Endothelial cell of umbilical vein (primary cell): ENCODE measurements around the gene PSMB5. TPM values are rescaled to one million over a fixed set of nuclear protein-coding genes. Genes with fewer than 3 reads are reported as not detected.

Experiments
- BruUV-seq: library from RNA; stranded (reverse); fragments of 400-500 nt; replicated peaks from 2 replicates; lab custom pipeline; 2021; lab: Mats Ljungman, UMichigan
- CTCF ChIA-PET: fragments of 300-600, 350-600 bp; sonication (Branson Sonifier 250); formaldehyde crosslinking; loops from one replicate; lab custom pipeline; 2021; ENCODE audit warnings: antibody characterized with exemption, inconsistent platforms; lab: Charles Lee
- POLR2A ChIA-PET: fragments of 300-600, 350-600 bp; sonication (Branson Sonifier 250); formaldehyde crosslinking; loops from one replicate; lab custom pipeline; 2021; ENCODE audit warnings: antibody characterized with exemption, inconsistent platforms; lab: Charles Lee
- DNase-seq: peaks from one replicate; pipeline ENCODE4 v3.0.0-alpha.2; 2011; ENCODE audit warnings: low read depth, low spot score
- FAIRE-seq: peaks from 2 replicates; lab custom pipeline; 2011; peaks lifted over from hg19 to GRCh38; lab: Jason Lieb, UNC
- H2AFZ ChIP-seq: 2 replicates; pipeline ENCODE4 v1.6.0; 2012; ENCODE audit warnings: low read depth, low read length, control low read depth, inconsistent platforms
- H3K27ac ChIP-seq: 2 replicates; pipeline ENCODE4 v1.5.1; 2011; ENCODE audit warnings: low read depth, mild to moderate bottlenecking, control low read depth, low read length, moderate library complexity; ENCODE audit not compliant: insufficient read depth
- H3K27me3 ChIP-seq, 2 experiments: 2 replicates each; pipeline versions ENCODE4 v1.6.0 to v1.6.1; 2011; ENCODE audit warnings: low read length in 2 of 2, mixed read lengths in 1 of 2; ENCODE audit not compliant: control insufficient read depth in 2 of 2, insufficient read depth in 2 of 2
- H3K36me3 ChIP-seq, 2 experiments: 2 replicates in 1 of 2; 3 replicates in 1 of 2; pipeline ENCODE4 v1.5.1; 2011; ENCODE audit warnings: low read length in 2 of 2, mild to moderate bottlenecking in 1 of 2, moderate library complexity in 1 of 2; ENCODE audit not compliant: control insufficient read depth in 2 of 2, insufficient read depth in 2 of 2; ENCODE audit errors: extremely low read depth in 1 of 2
- H3K4me1 ChIP-seq: 3 replicates; pipeline ENCODE4 v1.5.1; 2011; ENCODE audit warnings: mild to moderate bottlenecking, low read length; ENCODE audit not compliant: control insufficient read depth, insufficient read depth; ENCODE audit errors: extremely low read depth
- H3K4me2 ChIP-seq: 2 replicates; pipeline ENCODE4 v1.6.1; 2011; ENCODE audit warnings: low read length, control low read depth, mixed read lengths; ENCODE audit not compliant: insufficient read depth
- H3K4me3 ChIP-seq, 3 experiments: fragments of 200-600 bp in 1 of 3; sonication (generic), shearing (Covaris generic) in 1 of 3; replicated peaks in 1 of 3; 2 replicates each; pipeline ENCODE4 v1.5.1; 2011 to 2016; ENCODE audit warnings: control low read depth in 3 of 3, low read length in 3 of 3, mild to moderate bottlenecking in 2 of 3, inconsistent platforms in 1 of 3, low read depth in 1 of 3, moderate library complexity in 1 of 3; ENCODE audit not compliant: insufficient read depth in 1 of 3
- H3K79me2 ChIP-seq: 2 replicates; pipeline ENCODE4 v1.6.0; 2012; ENCODE audit warnings: low read length, inconsistent platforms; ENCODE audit not compliant: control insufficient read depth, insufficient read depth
- H3K9ac ChIP-seq: replicated peaks from 2 replicates; pipeline ENCODE3; 2011; ENCODE audit warnings: low read length, control low read depth; ENCODE audit not compliant: insufficient read depth; ENCODE audit errors: extremely low read depth
- H3K9me1 ChIP-seq: replicated peaks from 3 replicates; pipeline ENCODE4 v1.6.0; 2011; ENCODE audit warnings: mild to moderate bottlenecking, low read length; ENCODE audit not compliant: control insufficient read depth, insufficient read depth; ENCODE audit errors: extremely low read depth
- H3K9me3 ChIP-seq: replicated peaks from 2 replicates; pipeline ENCODE4 v1.5.1; 2012; ENCODE audit warnings: low read length, inconsistent platforms; ENCODE audit not compliant: control insufficient read depth, insufficient read depth
- H4K20me1 ChIP-seq: replicated peaks from 2 replicates; pipeline ENCODE3; 2011; ENCODE audit warnings: mild to moderate bottlenecking, low read length; ENCODE audit not compliant: control insufficient read depth, insufficient read depth; ENCODE audit errors: extremely low read depth
- CTCF ChIP-seq, 2 donors: IDR thresholded peaks; 1 replicate in 1 of 2; 2 replicates in 1 of 2; pipeline ENCODE4 v1.5.1; 2011; ENCODE audit warnings: low read length in 2 of 2, mild to moderate bottlenecking in 2 of 2, moderate library complexity in 2 of 2, control low read depth in 1 of 2, inconsistent platforms in 1 of 2, low read depth in 1 of 2; ENCODE audit not compliant: insufficient read depth in 1 of 2; ENCODE audit errors: extremely low read depth in 1 of 2
- EZH2 ChIP-seq: IDR thresholded peaks from 2 replicates; pipeline ENCODE4 v1.6.1; 2012; ENCODE audit warnings: borderline replicate concordance, low read depth, mild to moderate bottlenecking, moderate library complexity, low read length, inconsistent platforms; ENCODE audit not compliant: severe bottlenecking
- FOS ChIP-seq: IDR thresholded peaks from 2 replicates; pipeline ENCODE4 v1.6.1; 2011; ENCODE audit warnings: mild to moderate bottlenecking, low read length, moderate library complexity, borderline replicate concordance; ENCODE audit not compliant: insufficient read depth
- GATA2 ChIP-seq: IDR thresholded peaks from 2 replicates; pipeline ENCODE4 v1.7.0; 2011; ENCODE audit warnings: low read depth, mild to moderate bottlenecking, moderate library complexity, mixed read lengths, low read length; ENCODE audit not compliant: insufficient read length, insufficient read depth
- JUN ChIP-seq: IDR thresholded peaks from 2 replicates; pipeline ENCODE4 v1.6.1; 2011; ENCODE audit warnings: borderline replicate concordance, low read depth; ENCODE audit not compliant: insufficient read length, insufficient read depth
- MYC ChIP-seq: IDR thresholded peaks from one replicate; pipeline ENCODE4 v1.6.1; 2011; ENCODE audit warnings: mild to moderate bottlenecking, low read depth, low read length
- POLR2A ChIP-seq: IDR thresholded peaks from 2 replicates; pipeline ENCODE4 v1.6.1; 2012; ENCODE audit warnings: low read depth, mild to moderate bottlenecking, control low read depth, low read length
- POLR2AphosphoS5 ChIP-seq: IDR thresholded peaks from 2 replicates; pipeline ENCODE4 v1.6.1; 2012; ENCODE audit warnings: low read depth, mild to moderate bottlenecking, control low read depth, low read length, moderate library complexity; ENCODE audit not compliant: insufficient read depth
- dilution Hi-C: fragments of 300-500 bp; cut with MboI; formaldehyde crosslinking; loops from one replicate; pipeline ENCODE4 v1.15.0; 2019; ENCODE audit warnings: low sequenced_read_pairs; ENCODE audit not compliant: extremely low pct_ligation_motif_present
- intact Hi-C: fragments of 100-400 bp; cut with micrococcal nuclease; formaldehyde crosslinking; loops from one replicate; pipeline ENCODE4 v1.10.0; 2022
- polyA plus RNA-seq, 4 experiments: library from polyadenylated mRNA; depleted of rRNA in 3 of 4; stranded (reverse) in 3 of 4; unstranded in 1 of 4; fragments of >200 nt; gene quantifications; 2 replicates each; pipeline versions ENCODE4 v1.2.1 to v1.2.3, GENCODE V29; 2011 to 2012; ENCODE audit warnings: missing spikeins in 1 of 4
- total RNA-seq: library from RNA; stranded (reverse); gene quantifications from 2 replicates; pipeline ENCODE4 v1.2.3, GENCODE V29; 2021
- TF ChIP-seq, protein P1 (sequence below): IDR thresholded peaks from 2 replicates; pipeline ENCODE4 v1.6.1; 2011; ENCODE audit not compliant: insufficient read depth, insufficient read length

PSMB5 gene
- total and polyA plus RNA-seq, 2 donors (not counting 3 experiments of a cell fraction or from before 2014, with no cell fraction given): 236 to 464 TPM

GRCh38 chr14:23018107-23018506 lies 16.6 kb downstream of the PSMB5 start:
- no peak overlapping the region for H3K4me3 ChIP-seq

GRCh38 chr14:23017091-23017490 lies 17.6 kb downstream of the PSMB5 start:
- Histone ChIP-seq H3K27me3 (no peaks in the 10 kb centered on the region), H2AFZ (no peak overlapping the region), H3K9me1 (no peaks in the 10 kb centered on the region), H3K4me1 (no peaks in the 10 kb centered on the region), H3K27ac (no peak overlapping the region), H3K4me3 (no peak overlapping the region), H3K9me3 (no peaks in the 10 kb centered on the region), H4K20me1 (no peaks in the 10 kb centered on the region), H3K9ac (no peak overlapping the region), H3K36me3 (no peaks in the 10 kb centered on the region), H3K4me2 (no peak overlapping the region), H3K79me2 (no peaks in the 10 kb centered on the region)
- intact Hi-C loops (no loop called here), dilution Hi-C loops (no loop called here)
- FAIRE-seq: no peak
- CTCF ChIA-PET: interaction anchor here (0.7 to 2.9 kb wide), 6 partner anchors 12 to 30 kb away, joined by 3 to 13 read pairs (median 4); no protein-coding TSS in a partner anchor
- no peak for DNase-seq
- BruUV-seq: no TSS peak
- no peak for TF ChIP-seq POLR2A
- no peak for TF ChIP-seq POLR2AphosphoS5
- TF ChIP-seq JUN: no peak
- no peak for TF ChIP-seq MYC
- TF ChIP-seq CTCF (IDR thresholded peaks at IDR 0.05; ENCODE audit: extremely low read depth in 1 of 2, insufficient read depth in 1 of 2, low read depth in 1 of 2, low read length in 2 of 2): no peak
- TF ChIP-seq, protein P1, sequence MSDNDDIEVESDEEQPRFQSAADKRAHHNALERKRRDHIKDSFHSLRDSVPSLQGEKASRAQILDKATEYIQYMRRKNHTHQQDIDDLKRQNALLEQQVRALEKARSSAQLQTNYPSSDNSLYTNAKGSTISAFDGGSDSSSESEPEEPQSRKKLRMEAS: no peak
- TF ChIP-seq EZH2: no peak
- no peak for TF ChIP-seq GATA2
- TF ChIP-seq FOS: no peak
- POLR2A ChIA-PET: no interaction called here

More at GRCh38 chr14:23018107-23018506, 16.6 kb downstream of the PSMB5 start:
- BruUV-seq: no TSS peak
- Histone ChIP-seq H3K4me1 (no peaks in the 10 kb centered on the region), H3K9ac (no peak overlapping the region), H3K79me2 (no peaks in the 10 kb centered on the region), H3K4me2 (no peak overlapping the region), H2AFZ (no peak overlapping the region), H3K9me3 (no peaks in the 10 kb centered on the region), H3K27me3 (no peaks in the 10 kb centered on the region), H4K20me1 (no peaks in the 10 kb centered on the region), H3K27ac (no peak overlapping the region), H3K9me1 (no peaks in the 10 kb centered on the region), H3K36me3 (no peaks in the 10 kb centered on the region)
- no peak for FAIRE-seq
- dilution Hi-C loops (no loop called here), intact Hi-C loops (no loop called here)
- ChIA-PET POLR2A (no interaction called here), CTCF (interaction anchor here (0.9 to 2.9 kb wide), 3 partner anchors 11 to 31 kb away, joined by 3 to 13 read pairs (median 3); no protein-coding TSS in a partner anchor)
- TF ChIP-seq, protein P1: no peak
- TF ChIP-seq POLR2AphosphoS5 (no peak), EZH2 (no peak), JUN (no peak)
- DNase-seq: no peak
